ENCODE data around the gene NKX2-3.

The NKX2-3 gene

GRCh38 chr10:99539120-99539519, 6.4 kb downstream of the NKX2-3 start:
- no peak for DNase-seq

- DNase-seq: no peak
Observed at GRCh38 chr10:99539820-99540219, 7.1 kb downstream of the NKX2-3 start.

- no peak for DNase-seq
Observed at GRCh38 chr10:99540306-99540656, 7.5 kb downstream of the NKX2-3 start.

- DNase-seq: no peak
Observed at GRCh38 chr10:99540657-99541531, 8.2 kb downstream of the NKX2-3 start.

GRCh38 chr10:99544322-99544721, 11.6 kb downstream of the NKX2-3 start:
- DNase-seq: no peak

- no peak for DNase-seq
Observed at GRCh38 chr10:99548041-99548530, 15.3 kb downstream of the NKX2-3 start.

- no peak for DNase-seq
Observed at GRCh38 chr10:99551158-99551557, 18.4 kb downstream of the NKX2-3 start.

- no peak for DNase-seq
Observed at GRCh38 chr10:99551616-99552015, 18.9 kb downstream of the NKX2-3 start.

GRCh38 chr10:99555371-99555770, 22.6 kb downstream of the NKX2-3 start:
- DNase-seq: no peak

- no peak for DNase-seq
Observed at GRCh38 chr10:99555825-99556523, 23.2 kb downstream of the NKX2-3 start.

GRCh38 chr10:99557044-99557443, 24.3 kb downstream of the NKX2-3 start:
- no peak for DNase-seq

GRCh38 chr10:99558708-99559107, 26.0 kb downstream of the NKX2-3 start:
- DNase-seq: no peak

GRCh38 chr10:99560277-99561126, 27.8 kb downstream of the NKX2-3 start:
- DNase-seq: peak; percentile 41

GRCh38 chr10:99562631-99563030, 29.9 kb downstream of the NKX2-3 start:
- no peak for DNase-seq

- DNase-seq: no peak
Observed at GRCh38 chr10:99564361-99564760, 31.6 kb downstream of the NKX2-3 start.

- no peak for DNase-seq
Observed at GRCh38 chr10:99565166-99565565, 32.4 kb downstream of the NKX2-3 start.

- DNase-seq: no peak
Observed at GRCh38 chr10:99569253-99569939, 36.7 kb downstream of the NKX2-3 start.

- DNase-seq: no peak
Observed at GRCh38 chr10:99569961-99570360, 37.2 kb downstream of the NKX2-3 start.

GRCh38 chr10:99571816-99572215, 39.1 kb downstream of the NKX2-3 start:
- DNase-seq: no peak

GRCh38 chr10:99573790-99574189, 41.0 kb downstream of the NKX2-3 start:
- DNase-seq: no peak

GRCh38 chr10:99579971-99580370, 47.2 kb downstream of the NKX2-3 start:
- no peak for DNase-seq

GRCh38 chr10:99582255-99582770, 49.6 kb downstream of the NKX2-3 start:
- DNase-seq: no peak

Measured in fibroblast of skin of scalp (primary cell).